RWPE2 (cell line): ENCODE data around the gene RAB19.

ENCODE experiments used
- ATAC-seq: fragments of 200-7000 bp; cut with Tn5 transposase; 3 replicates; pipeline ENCODE4 v1.9.1; 2021; ENCODE audit warnings: low read depth
- DNase-seq: peaks from one replicate; pipeline ENCODE4 v3.0.0-alpha.2; 2020; ENCODE audit warnings: low spot score
- H3K27ac ChIP-seq: fragments of 450-650 bp; 2 replicates; pipeline ENCODE4 v1.5.1; 2017; ENCODE audit warnings: mild to moderate bottlenecking; ENCODE audit not compliant: poor library complexity, severe bottlenecking
- H3K27me3 ChIP-seq: fragments of 250-450 bp; sonication (Bioruptor Pico); 2 replicates; pipeline ENCODE4 v1.5.1; 2021; ENCODE audit warnings: mild to moderate bottlenecking, moderate library complexity; ENCODE audit not compliant: insufficient read depth, poor library complexity, severe bottlenecking
- H3K36me3 ChIP-seq: fragments of 250-450 bp; sonication (Bioruptor Pico); 2 replicates; pipeline ENCODE4 v1.5.1; 2020; ENCODE audit warnings: low read depth, mild to moderate bottlenecking, moderate library complexity
- H3K4me1 ChIP-seq: fragments of 250-450 bp; sonication (Bioruptor Pico); 2 replicates; pipeline ENCODE4 v1.5.1; 2021; ENCODE audit warnings: mild to moderate bottlenecking, moderate library complexity; ENCODE audit not compliant: insufficient read depth, poor library complexity, severe bottlenecking
- H3K4me3 ChIP-seq: fragments of 250-450 bp; sonication (Bioruptor Pico); 2 replicates; pipeline ENCODE4 v1.5.1; 2021; ENCODE audit warnings: mild to moderate bottlenecking, moderate library complexity; ENCODE audit not compliant: severe bottlenecking
- H3K9me3 ChIP-seq: fragments of 250-450 bp; sonication (Bioruptor Pico); 2 replicates; pipeline ENCODE4 v1.5.1; 2021; ENCODE audit warnings: mild to moderate bottlenecking, moderate library complexity; ENCODE audit not compliant: severe bottlenecking
- TF ChIP-seq, protein P1 (sequence below): fragments of 450-650 bp; IDR thresholded peaks from one replicate; pipeline ENCODE4 v1.5.1; 2017; ENCODE audit warnings: mild to moderate bottlenecking, moderate library complexity; ENCODE audit not compliant: poor library complexity, severe bottlenecking

Gene RAB19

GRCh38 chr7:140455743-140456142 is 51.9 kb downstream of the RAB19 start:
- Histone ChIP-seq H3K36me3 (peaks cover 57% of the 10 kb centered on the region), H3K4me1 (no peaks in the 10 kb centered on the region), H3K27me3 (no peaks in the 10 kb centered on the region), H3K4me3 (no peak overlapping the region), H3K27ac (no peak overlapping the region), H3K9me3 (no peaks in the 10 kb centered on the region)
- ATAC-seq (no peak), DNase-seq (no peak)
- TF ChIP-seq, protein P1, sequence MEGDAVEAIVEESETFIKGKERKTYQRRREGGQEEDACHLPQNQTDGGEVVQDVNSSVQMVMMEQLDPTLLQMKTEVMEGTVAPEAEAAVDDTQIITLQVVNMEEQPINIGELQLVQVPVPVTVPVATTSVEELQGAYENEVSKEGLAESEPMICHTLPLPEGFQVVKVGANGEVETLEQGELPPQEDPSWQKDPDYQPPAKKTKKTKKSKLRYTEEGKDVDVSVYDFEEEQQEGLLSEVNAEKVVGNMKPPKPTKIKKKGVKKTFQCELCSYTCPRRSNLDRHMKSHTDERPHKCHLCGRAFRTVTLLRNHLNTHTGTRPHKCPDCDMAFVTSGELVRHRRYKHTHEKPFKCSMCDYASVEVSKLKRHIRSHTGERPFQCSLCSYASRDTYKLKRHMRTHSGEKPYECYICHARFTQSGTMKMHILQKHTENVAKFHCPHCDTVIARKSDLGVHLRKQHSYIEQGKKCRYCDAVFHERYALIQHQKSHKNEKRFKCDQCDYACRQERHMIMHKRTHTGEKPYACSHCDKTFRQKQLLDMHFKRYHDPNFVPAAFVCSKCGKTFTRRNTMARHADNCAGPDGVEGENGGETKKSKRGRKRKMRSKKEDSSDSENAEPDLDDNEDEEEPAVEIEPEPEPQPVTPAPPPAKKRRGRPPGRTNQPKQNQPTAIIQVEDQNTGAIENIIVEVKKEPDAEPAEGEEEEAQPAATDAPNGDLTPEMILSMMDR, result no peak

DNA sequence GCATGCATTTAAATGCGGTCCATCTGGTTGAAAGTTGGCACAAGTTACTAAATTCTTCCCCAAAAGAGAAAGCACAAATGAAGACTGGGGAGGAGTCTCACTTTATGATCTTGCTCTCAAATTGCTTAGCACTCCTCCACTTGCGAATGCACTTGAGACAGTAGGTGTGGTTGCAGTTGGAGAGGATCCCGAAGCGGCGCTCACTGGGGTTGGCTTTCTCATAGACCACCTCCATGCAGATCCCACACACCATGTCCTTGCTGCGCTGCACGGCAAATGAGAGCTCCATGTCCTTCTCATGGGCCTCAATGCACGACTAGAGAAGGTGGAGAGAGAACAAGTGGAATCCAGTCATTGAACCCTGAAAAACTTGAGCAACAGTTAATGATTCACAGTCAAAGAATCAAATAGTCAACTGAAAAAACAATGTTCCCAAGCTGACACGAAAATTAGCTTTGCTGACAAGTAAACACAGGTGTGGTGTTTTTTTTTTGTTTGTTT is 52.7 kb downstream of the RAB19 start:
- ATAC-seq, result no peak
- Histone ChIP-seq H3K27ac (no peak overlapping the region), H3K4me1 (no peaks in the 10 kb centered on the region), H3K36me3 (peaks cover 66% of the 10 kb centered on the region), H3K4me3 (no peak overlapping the region), H3K9me3 (no peaks in the 10 kb centered on the region), H3K27me3 (no peaks in the 10 kb centered on the region)
- TF ChIP-seq, protein P1, result no peak
- no peak for DNase-seq

- Histone ChIP-seq H3K27ac (no peak overlapping the region), H3K36me3 (peaks cover 74% of the 10 kb centered on the region), H3K4me1 (no peaks in the 10 kb centered on the region), H3K27me3 (no peaks in the 10 kb centered on the region), H3K9me3 (no peaks in the 10 kb centered on the region), H3K4me3 (no peak overlapping the region)
- TF ChIP-seq, protein P1, result no peak
- ATAC-seq (no peak), DNase-seq (no peak)
Measured at GRCh38 chr7:140458201-140458600, 54.3 kb downstream of the RAB19 start.

DNA sequence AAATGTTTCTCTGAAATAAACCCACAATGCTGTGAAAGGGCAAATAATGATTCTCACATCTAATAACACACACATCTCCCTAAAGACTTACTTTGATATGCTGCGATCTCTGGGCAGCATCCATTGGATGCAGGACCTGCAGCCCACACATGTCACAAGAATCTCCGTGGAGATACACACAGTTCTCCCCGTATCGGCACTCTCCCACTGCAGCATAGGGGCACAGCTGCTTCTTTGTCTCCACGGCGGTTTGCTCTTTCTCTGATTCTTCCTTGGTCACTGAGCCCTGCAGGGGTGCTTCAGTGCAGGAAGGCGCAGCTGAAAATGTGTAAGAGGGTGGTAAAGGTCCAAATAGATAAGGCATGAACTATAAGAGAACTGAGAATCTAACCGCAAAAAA is 55.1 kb downstream of the RAB19 start:
- no peaks in the 10 kb centered on the region for H3K27me3 ChIP-seq
- no peaks in the 10 kb centered on the region for H3K4me1 ChIP-seq
- no peak overlapping the region for H3K4me3 ChIP-seq
- TF ChIP-seq, protein P1, result no peak
- no peak overlapping the region for H3K27ac ChIP-seq
- peaks cover 74% of the 10 kb centered on the region for H3K36me3 ChIP-seq
- H3K9me3 ChIP-seq, result no peaks in the 10 kb centered on the region
- no peak for ATAC-seq
- DNase-seq, result no peak

DNA sequence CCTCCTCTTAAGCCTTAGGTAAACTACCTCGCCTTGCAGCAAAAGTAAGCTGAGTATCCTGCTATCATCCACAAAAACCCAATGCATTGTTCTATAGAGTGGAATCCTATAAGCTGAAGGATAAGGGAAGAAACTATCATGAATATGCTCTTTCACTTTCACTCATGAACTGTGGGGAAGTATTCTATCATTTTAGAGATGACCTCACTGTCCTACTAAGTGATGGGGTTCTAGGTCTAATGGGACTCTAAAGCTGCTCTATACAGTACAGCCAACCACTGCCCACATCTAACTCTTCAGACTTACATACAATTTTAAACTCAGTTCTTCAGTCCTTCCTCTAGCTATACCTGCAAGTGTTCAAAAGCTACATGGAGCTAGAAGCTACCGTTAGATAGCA is 59.3 kb downstream of the RAB19 start:
- H3K4me3 ChIP-seq, result no peak overlapping the region
- no peaks in the 10 kb centered on the region for H3K9me3 ChIP-seq
- no peak overlapping the region for H3K27ac ChIP-seq
- DNase-seq (no peak), ATAC-seq (no peak)
- no peaks in the 10 kb centered on the region for H3K27me3 ChIP-seq
- H3K36me3 ChIP-seq, result peaks cover 64% of the 10 kb centered on the region
- TF ChIP-seq, protein P1, result no peak
- H3K4me1 ChIP-seq, result no peaks in the 10 kb centered on the region
